ENCODE results near the gene FCGR3A.
"Not testable (repeated sequence)": the region's sequence is repeated elsewhere in the genome, so short reads cannot be mapped to it uniquely, and the experiment has no call there.

DNA sequence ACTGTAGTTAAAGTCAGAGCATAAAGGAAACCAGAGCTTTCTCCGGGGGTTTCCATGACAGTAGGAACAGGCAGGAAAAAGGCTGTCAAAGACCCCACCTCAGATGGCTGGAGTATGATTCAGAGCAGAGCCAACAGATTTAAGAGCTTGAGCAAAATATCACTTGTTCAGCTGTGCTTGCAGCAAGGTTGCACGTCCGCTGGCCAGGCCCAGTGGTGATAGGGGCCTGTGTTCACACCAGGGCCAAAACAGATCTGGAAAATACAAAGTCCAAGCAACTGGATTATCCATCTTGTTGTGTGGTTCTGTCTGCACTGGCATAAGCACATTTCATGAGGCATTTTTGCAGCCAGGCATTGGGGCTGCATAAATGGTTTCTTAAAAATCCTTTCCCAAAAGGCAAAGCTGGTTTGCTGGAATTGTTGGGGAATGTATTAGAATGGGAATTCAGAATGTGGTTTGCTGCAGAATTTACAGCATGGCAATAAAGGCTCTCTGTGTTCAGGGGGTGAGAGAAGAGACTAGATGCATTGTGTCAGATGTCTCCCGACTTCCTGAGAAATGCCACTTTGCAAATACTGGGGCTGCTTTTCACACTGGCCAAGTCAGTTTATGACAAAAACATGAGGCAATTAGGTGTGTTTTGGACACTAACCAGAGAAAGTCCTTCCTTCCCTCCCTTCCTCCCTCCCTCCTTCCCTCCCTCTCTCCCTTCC is 44.8 kb upstream of the FCGR3A start:
- TF ChIP-seq, protein P1, sequence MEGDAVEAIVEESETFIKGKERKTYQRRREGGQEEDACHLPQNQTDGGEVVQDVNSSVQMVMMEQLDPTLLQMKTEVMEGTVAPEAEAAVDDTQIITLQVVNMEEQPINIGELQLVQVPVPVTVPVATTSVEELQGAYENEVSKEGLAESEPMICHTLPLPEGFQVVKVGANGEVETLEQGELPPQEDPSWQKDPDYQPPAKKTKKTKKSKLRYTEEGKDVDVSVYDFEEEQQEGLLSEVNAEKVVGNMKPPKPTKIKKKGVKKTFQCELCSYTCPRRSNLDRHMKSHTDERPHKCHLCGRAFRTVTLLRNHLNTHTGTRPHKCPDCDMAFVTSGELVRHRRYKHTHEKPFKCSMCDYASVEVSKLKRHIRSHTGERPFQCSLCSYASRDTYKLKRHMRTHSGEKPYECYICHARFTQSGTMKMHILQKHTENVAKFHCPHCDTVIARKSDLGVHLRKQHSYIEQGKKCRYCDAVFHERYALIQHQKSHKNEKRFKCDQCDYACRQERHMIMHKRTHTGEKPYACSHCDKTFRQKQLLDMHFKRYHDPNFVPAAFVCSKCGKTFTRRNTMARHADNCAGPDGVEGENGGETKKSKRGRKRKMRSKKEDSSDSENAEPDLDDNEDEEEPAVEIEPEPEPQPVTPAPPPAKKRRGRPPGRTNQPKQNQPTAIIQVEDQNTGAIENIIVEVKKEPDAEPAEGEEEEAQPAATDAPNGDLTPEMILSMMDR (IDR thresholded peaks at IDR 0.05) = not testable (repeated sequence)
- TF ChIP-seq POLR2A (IDR thresholded peaks at IDR 0.05) = not testable (repeated sequence)

Data from adrenal gland (tissue), 5 donors.